Mucosa of stomach (tissue), 1 donor: ENCODE data around the gene ANKRD17.
A peak's percentile ranks its signal among the peaks of the same experiment; 100 is the strongest.

ENCODE experiments used
- H3K27me3 ChIP-seq: one replicate; pipeline ENCODE4 v1.7.0; 2013; ENCODE audit warnings: mild to moderate bottlenecking, low read length; ENCODE audit not compliant: control insufficient read depth, insufficient read depth
- H3K36me3 ChIP-seq: one replicate; pipeline ENCODE4 v1.7.0; 2013; ENCODE audit warnings: low read length; ENCODE audit not compliant: control insufficient read depth, insufficient read depth
- H3K4me1 ChIP-seq: one replicate; pipeline ENCODE4 v1.7.0; 2013; ENCODE audit warnings: mild to moderate bottlenecking, low read length; ENCODE audit not compliant: control insufficient read depth, insufficient read depth
- H3K4me3 ChIP-seq: one replicate; pipeline ENCODE4 v1.7.0; 2013; ENCODE audit warnings: low read length
- H3K9ac ChIP-seq: one replicate; pipeline ENCODE4 v1.7.0; 2013; ENCODE audit warnings: mild to moderate bottlenecking, low read length, moderate library complexity
- H3K9me3 ChIP-seq: one replicate; pipeline ENCODE4 v1.7.0; 2013; ENCODE audit warnings: mild to moderate bottlenecking, low read length, moderate library complexity; ENCODE audit not compliant: control insufficient read depth
- donor health status: Pancreatic carcinoma.

Gene ANKRD17

GRCh38 chr4:73090738-73091137 is 167.9 kb downstream of the ANKRD17 start:
- Histone ChIP-seq H3K27me3 (no peaks in the 10 kb centered on the region), H3K9ac (no peak overlapping the region), H3K9me3 (no peaks in the 10 kb centered on the region), H3K4me3 (no peak overlapping the region), H3K4me1 (no peaks in the 10 kb centered on the region), H3K36me3 (no peaks in the 10 kb centered on the region)

- no peaks in the 10 kb centered on the region for H3K9me3 ChIP-seq
- H3K4me3 ChIP-seq: no peak overlapping the region
- no peaks in the 10 kb centered on the region for H3K27me3 ChIP-seq
- no peak overlapping the region for H3K9ac ChIP-seq
- H3K36me3 ChIP-seq: no peaks in the 10 kb centered on the region
- no peaks in the 10 kb centered on the region for H3K4me1 ChIP-seq
These were observed 170.7 kb downstream of the ANKRD17 start for GRCh38 chr4:73087871-73088270.

GRCh38 chr4:73086095-73086868 is 172.3 kb downstream of the ANKRD17 start:
- H3K4me3 ChIP-seq: no peak overlapping the region
- H3K36me3 ChIP-seq: no peaks in the 10 kb centered on the region
- H3K9ac ChIP-seq: no peak overlapping the region
- H3K4me1 ChIP-seq: no peaks in the 10 kb centered on the region
- no peaks in the 10 kb centered on the region for H3K27me3 ChIP-seq
- no peaks in the 10 kb centered on the region for H3K9me3 ChIP-seq

- H3K27me3 ChIP-seq: no peaks in the 10 kb centered on the region
- H3K9ac ChIP-seq: no peak overlapping the region
- H3K4me1 ChIP-seq: no peaks in the 10 kb centered on the region
- H3K4me3 ChIP-seq: no peak overlapping the region
- no peaks in the 10 kb centered on the region for H3K9me3 ChIP-seq
- no peaks in the 10 kb centered on the region for H3K36me3 ChIP-seq
These were observed 177.8 kb downstream of the ANKRD17 start for GRCh38 chr4:73080789-73081188.

GRCh38 chr4:73075832-73076231 is 182.8 kb downstream of the ANKRD17 start:
- Histone ChIP-seq H3K9ac (no peak overlapping the region), H3K4me3 (no peak overlapping the region), H3K9me3 (no peaks in the 10 kb centered on the region), H3K4me1 (no peaks in the 10 kb centered on the region), H3K27me3 (no peaks in the 10 kb centered on the region), H3K36me3 (no peaks in the 10 kb centered on the region)

GRCh38 chr4:73070074-73070390 is 188.6 kb downstream of the ANKRD17 start:
- no peaks in the 10 kb centered on the region for H3K9me3 ChIP-seq
- H3K4me1 ChIP-seq: peaks cover 4% of the 10 kb centered on the region
- H3K4me3 ChIP-seq: peak overlapping the region; percentile 43
- no peaks in the 10 kb centered on the region for H3K27me3 ChIP-seq
- H3K9ac ChIP-seq: peak overlapping the region; percentile 46
- H3K36me3 ChIP-seq: no peaks in the 10 kb centered on the region

GRCh38 chr4:73069338-73070073 is 189.1 kb downstream of the ANKRD17 start, which contains the start of gene COX18:
Gene COX18, minus strand, starts transcription at chr4:73069716. Its CDS starts 67 bp downstream, at chr4:73069649.
- H3K4me3 ChIP-seq: peak within 1 kb of the TSS; percentile 71
- H3K9me3 ChIP-seq: no peaks in the 10 kb centered on the region
- H3K9ac ChIP-seq: peak within 1 kb of the TSS; percentile 84
- no peaks in the 10 kb centered on the region for H3K27me3 ChIP-seq
- no peaks in the 10 kb centered on the region for H3K36me3 ChIP-seq
- H3K4me1 ChIP-seq: peaks cover 4% of the 10 kb centered on the region

GRCh38 chr4:73068491-73069337 is 189.9 kb downstream of the ANKRD17 start:
- no peaks in the 10 kb centered on the region for H3K9me3 ChIP-seq
- H3K4me1 ChIP-seq: peaks cover 4% of the 10 kb centered on the region
- no peaks in the 10 kb centered on the region for H3K27me3 ChIP-seq
- no peaks in the 10 kb centered on the region for H3K36me3 ChIP-seq
- H3K9ac ChIP-seq: peak overlapping the region; percentile 84
- peak overlapping the region; percentile 71 for H3K4me3 ChIP-seq

GRCh38 chr4:73067971-73068394 is 190.6 kb downstream of the ANKRD17 start:
- Histone ChIP-seq H3K36me3 (no peaks in the 10 kb centered on the region), H3K9me3 (no peaks in the 10 kb centered on the region), H3K27me3 (no peaks in the 10 kb centered on the region), H3K9ac (peak overlapping the region; percentile 84), H3K4me3 (peak overlapping the region; percentile 71), H3K4me1 (peaks cover 4% of the 10 kb centered on the region)

GRCh38 chr4:73066928-73067327 is 191.7 kb downstream of the ANKRD17 start:
- H3K36me3 ChIP-seq: no peaks in the 10 kb centered on the region
- H3K9ac ChIP-seq: no peak overlapping the region
- no peaks in the 10 kb centered on the region for H3K27me3 ChIP-seq
- no peak overlapping the region for H3K4me3 ChIP-seq
- H3K9me3 ChIP-seq: no peaks in the 10 kb centered on the region
- peaks cover 4% of the 10 kb centered on the region for H3K4me1 ChIP-seq

GRCh38 chr4:73066445-73066844 is 192.2 kb downstream of the ANKRD17 start:
- H3K36me3 ChIP-seq: no peaks in the 10 kb centered on the region
- no peaks in the 10 kb centered on the region for H3K27me3 ChIP-seq
- no peak overlapping the region for H3K9ac ChIP-seq
- H3K4me3 ChIP-seq: no peak overlapping the region
- no peaks in the 10 kb centered on the region for H3K9me3 ChIP-seq
- H3K4me1 ChIP-seq: peaks cover 4% of the 10 kb centered on the region

GRCh38 chr4:73064536-73064935 is 194.1 kb downstream of the ANKRD17 start:
- Histone ChIP-seq H3K9ac (no peak overlapping the region), H3K27me3 (no peaks in the 10 kb centered on the region), H3K9me3 (no peaks in the 10 kb centered on the region), H3K4me1 (peaks cover 4% of the 10 kb centered on the region), H3K36me3 (no peaks in the 10 kb centered on the region), H3K4me3 (no peak overlapping the region)
